Measurements from ENCODE around the gene HOMER2. TPM values are rescaled to one million over a fixed set of nuclear protein-coding genes. Genes with fewer than 3 reads are reported as not detected.

HOMER2 gene
- total and polyA plus RNA-seq, 2 donors (not counting 3 experiments of a cell fraction or from before 2014, with no cell fraction given) = 0.60 to 0.68 TPM

- no peak for FAIRE-seq
Measured at GRCh38 chr15:82917249-82917648, 35.3 kb downstream of the HOMER2 start.

More at GRCh38 chr15:82917249-82917648, 35.3 kb downstream of the HOMER2 start:
- BruUV-seq (replicated peaks) = no TSS peak
- Histone ChIP-seq H3K27ac (ENCODE audit: insufficient read depth, low read depth, low read length) (no peak overlapping the region), H3K9me1 (replicated peaks; ENCODE audit: control insufficient read depth, extremely low read depth, insufficient read depth, low read length) (no peaks in the 10 kb centered on the region), H3K9me3 (replicated peaks; ENCODE audit: control insufficient read depth, insufficient read depth, low read length) (no peaks in the 10 kb centered on the region), H3K4me1 (ENCODE audit: control insufficient read depth, extremely low read depth, insufficient read depth, low read length) (no peaks in the 10 kb centered on the region), H3K27me3 (ENCODE audit: control insufficient read depth in 2 of 2, insufficient read depth in 2 of 2, low read length in 2 of 2) (no peaks in the 10 kb centered on the region), H3K79me2 (ENCODE audit: control insufficient read depth, insufficient read depth, low read length) (no peaks in the 10 kb centered on the region), H2AFZ (ENCODE audit: low read depth, low read length) (no peak overlapping the region), H3K4me2 (ENCODE audit: insufficient read depth, low read length) (no peak overlapping the region), H4K20me1 (replicated peaks; ENCODE audit: control insufficient read depth, extremely low read depth, insufficient read depth, low read length) (no peaks in the 10 kb centered on the region), H3K4me3 (replicated peaks in 1 of 3; ENCODE audit: insufficient read depth in 1 of 3, low read depth in 1 of 3, low read length in 3 of 3) (no peak overlapping the region), H3K36me3 (ENCODE audit: control insufficient read depth in 2 of 2, extremely low read depth in 1 of 2, insufficient read depth in 2 of 2, low read length in 2 of 2) (no peaks in the 10 kb centered on the region), H3K9ac (replicated peaks; ENCODE audit: extremely low read depth, insufficient read depth, low read length) (no peak overlapping the region)
- DNase-seq (ENCODE audit: low read depth, low spot score) = no peak
- intact Hi-C loops (cut with micrococcal nuclease) (no loop called here), dilution Hi-C loops (cut with MboI; ENCODE audit: extremely low pct_ligation_motif_present, low sequenced_read_pairs) (no loop called here)
- ChIA-PET CTCF (no interaction called here), POLR2A (interaction anchor here (0.6 kb wide), 1 partner anchor 50 kb away, joined by 4 read pairs; no protein-coding TSS in a partner anchor)
- TF ChIP-seq POLR2AphosphoS5 (IDR thresholded peaks at IDR 0.05; ENCODE audit: insufficient read depth, low read depth, low read length) (no peak), FOS (IDR thresholded peaks at IDR 0.05; ENCODE audit: borderline replicate concordance, insufficient read depth, low read length) (no peak), JUN (IDR thresholded peaks at IDR 0.05; ENCODE audit: borderline replicate concordance, insufficient read depth, insufficient read length, low read depth) (no peak), GATA2 (IDR thresholded peaks at IDR 0.05; ENCODE audit: insufficient read depth, insufficient read length, low read depth, low read length) (no peak), CTCF (IDR thresholded peaks at IDR 0.05; ENCODE audit: extremely low read depth in 1 of 2, insufficient read depth in 1 of 2, low read depth in 1 of 2, low read length in 2 of 2) (no peak), POLR2A (IDR thresholded peaks at IDR 0.05; ENCODE audit: low read depth, low read length) (no peak), MAX (IDR thresholded peaks at IDR 0.05; ENCODE audit: insufficient read depth, insufficient read length) (no peak), EZH2 (IDR thresholded peaks at IDR 0.05; ENCODE audit: borderline replicate concordance, low read depth, low read length, severe bottlenecking) (no peak), MYC (IDR thresholded peaks at IDR 0.05; ENCODE audit: low read depth, low read length) (no peak)

Data from endothelial cell of umbilical vein (primary cell).